Fibroblast of skin of left quadriceps (primary cell): ENCODE data around the gene STXBP1.

Experiments used
- DNase-seq, 2 experiments: peaks; one replicate each; pipeline ENCODE4 v3.0.0-alpha.2; 2013; ENCODE audit warnings: low read depth in 2 of 2

STXBP1 gene

DNA sequence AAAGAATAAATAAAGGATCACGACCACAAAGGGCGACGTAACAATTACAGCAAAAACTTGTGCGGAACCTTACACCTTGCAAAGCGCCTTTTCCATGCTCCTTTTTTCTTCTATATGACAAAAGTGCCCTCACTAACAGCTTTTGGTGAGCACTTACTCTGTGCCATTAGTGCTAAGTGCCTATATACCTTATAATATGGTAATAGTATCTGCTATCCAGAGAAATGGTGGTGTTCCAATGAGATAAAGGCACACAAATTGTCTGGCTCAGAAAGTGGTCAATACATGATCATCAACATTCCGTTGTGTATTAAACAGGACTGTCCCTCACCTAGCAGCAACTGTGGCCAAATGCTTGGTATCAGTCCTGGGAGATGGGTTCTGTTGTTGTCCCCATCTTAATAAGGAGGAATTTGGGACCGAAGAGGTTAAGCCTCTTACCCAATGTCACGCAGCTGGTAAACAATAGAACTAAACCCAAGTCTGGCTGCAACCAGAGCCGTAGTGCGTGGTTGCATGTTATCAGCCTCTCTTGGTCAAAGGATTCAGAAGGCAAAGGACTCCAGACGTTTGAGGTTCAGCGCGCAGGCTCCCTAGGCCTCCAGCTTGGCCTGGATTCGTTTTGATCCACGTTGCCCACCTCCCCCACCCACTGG lies 123.6 kb downstream of the STXBP1 start:
- no peak for DNase-seq

DNA sequence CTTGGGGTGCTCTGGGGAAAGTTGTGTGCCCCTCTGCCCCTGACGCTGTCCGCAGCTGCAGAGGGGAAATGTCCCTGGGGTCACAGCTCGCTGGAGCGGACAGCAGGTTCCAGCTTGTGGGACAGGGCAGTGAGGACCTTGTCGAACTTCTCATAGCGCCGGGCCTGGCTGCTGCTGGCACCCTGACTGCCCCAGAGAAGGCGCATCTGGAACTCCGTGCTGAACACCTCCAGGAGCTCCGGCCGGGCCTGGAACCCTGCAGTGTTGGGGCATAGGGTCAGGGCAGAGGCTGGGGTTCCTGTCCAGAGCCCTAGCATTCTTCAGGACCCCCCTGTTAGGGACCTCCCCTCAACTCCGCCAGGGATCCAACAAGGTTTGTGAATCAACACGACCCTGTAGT lies 126.6 kb downstream of the STXBP1 start:
- DNase-seq = no peak

DNA sequence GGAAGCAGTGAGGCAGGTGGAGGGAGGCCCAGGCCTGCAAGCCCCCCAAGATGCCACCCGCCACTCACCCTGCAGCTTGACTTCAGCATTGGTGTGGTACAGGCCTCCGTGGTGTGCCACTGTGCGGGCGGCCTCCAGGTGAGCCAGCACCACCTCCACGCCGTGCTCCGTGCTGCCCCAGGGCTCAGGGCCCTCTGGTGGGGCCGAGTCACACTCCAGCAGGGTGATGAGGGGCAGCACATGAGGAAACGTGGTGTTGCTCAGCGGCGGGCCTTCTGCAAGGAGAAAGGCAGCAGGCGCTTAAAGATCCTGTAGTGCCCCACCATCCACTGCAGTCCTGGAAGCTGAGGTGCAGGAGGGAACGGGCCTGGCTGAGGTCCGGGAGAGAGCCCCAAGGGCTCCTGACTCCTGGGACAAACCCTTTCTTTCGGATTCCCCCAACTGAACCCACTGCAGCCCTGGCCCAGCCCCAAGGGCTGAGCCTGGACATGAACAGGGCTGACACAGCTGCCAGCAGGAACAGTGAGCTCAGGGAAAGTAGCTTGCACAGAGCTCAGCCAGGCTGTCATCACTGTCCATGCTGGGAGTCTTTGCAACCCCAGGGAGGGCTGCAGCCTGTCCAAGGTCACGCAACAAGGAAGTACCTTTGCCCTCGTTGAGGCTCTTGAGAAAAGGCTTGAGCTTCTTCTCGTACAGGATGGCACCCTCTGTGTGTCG lies 127.7 kb downstream of the STXBP1 start:
- DNase-seq = no peak

- no peak for DNase-seq
These were observed 129.9 kb downstream of the STXBP1 start for GRCh38 chr9:127741831-127742434.
